ENCODE data around the gene TMEM125.

The TMEM125 gene

DNA sequence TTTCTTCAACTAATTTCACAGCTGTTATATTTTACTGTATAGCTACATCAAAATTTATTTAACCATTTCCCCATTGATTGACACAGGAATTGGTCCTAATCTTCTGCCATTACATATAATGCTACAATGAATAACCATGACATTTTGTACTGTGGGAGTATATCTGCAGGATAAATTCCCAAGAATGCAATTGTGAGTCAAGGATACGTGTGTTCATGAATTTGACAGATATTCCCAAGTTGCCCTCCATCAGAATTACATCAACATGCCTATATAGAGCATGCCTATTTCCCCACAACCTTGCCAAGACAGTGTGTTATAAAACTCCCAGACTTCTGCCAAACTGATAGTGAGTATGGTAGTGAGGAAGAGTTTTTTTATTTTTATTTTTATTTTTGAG lies 28.3 kb downstream of the TMEM125 start:
- no peaks in the 10 kb centered on the region for H3K36me3 ChIP-seq (ENCODE audit: insufficient read depth, low read length)
- H3K79me2 ChIP-seq (ENCODE audit: insufficient read depth, low read length) = no peaks in the 10 kb centered on the region
- H3K4me1 ChIP-seq (ENCODE audit: insufficient read depth, low read length, severe bottlenecking) = no peaks in the 10 kb centered on the region
- H3F3A ChIP-seq (ENCODE audit: insufficient read depth, low read length) = no peaks in the 10 kb centered on the region
- H3K9me3 ChIP-seq (ENCODE audit: low read length) = no peaks in the 10 kb centered on the region
- no peak overlapping the region for H3K4me2 ChIP-seq (ENCODE audit: low read length)
- no peak overlapping the region for H3K4me3 ChIP-seq (ENCODE audit: low read depth, low read length, poor library complexity, severe bottlenecking)
- TF ChIP-seq, protein P1, sequence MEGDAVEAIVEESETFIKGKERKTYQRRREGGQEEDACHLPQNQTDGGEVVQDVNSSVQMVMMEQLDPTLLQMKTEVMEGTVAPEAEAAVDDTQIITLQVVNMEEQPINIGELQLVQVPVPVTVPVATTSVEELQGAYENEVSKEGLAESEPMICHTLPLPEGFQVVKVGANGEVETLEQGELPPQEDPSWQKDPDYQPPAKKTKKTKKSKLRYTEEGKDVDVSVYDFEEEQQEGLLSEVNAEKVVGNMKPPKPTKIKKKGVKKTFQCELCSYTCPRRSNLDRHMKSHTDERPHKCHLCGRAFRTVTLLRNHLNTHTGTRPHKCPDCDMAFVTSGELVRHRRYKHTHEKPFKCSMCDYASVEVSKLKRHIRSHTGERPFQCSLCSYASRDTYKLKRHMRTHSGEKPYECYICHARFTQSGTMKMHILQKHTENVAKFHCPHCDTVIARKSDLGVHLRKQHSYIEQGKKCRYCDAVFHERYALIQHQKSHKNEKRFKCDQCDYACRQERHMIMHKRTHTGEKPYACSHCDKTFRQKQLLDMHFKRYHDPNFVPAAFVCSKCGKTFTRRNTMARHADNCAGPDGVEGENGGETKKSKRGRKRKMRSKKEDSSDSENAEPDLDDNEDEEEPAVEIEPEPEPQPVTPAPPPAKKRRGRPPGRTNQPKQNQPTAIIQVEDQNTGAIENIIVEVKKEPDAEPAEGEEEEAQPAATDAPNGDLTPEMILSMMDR (IDR thresholded peaks at IDR 0.05; ENCODE audit: low read length) = no peak
- no peak for TF ChIP-seq EZH2 (IDR thresholded peaks at IDR 0.05; ENCODE audit: borderline replicate concordance, low read length)
- H2AFZ ChIP-seq (ENCODE audit: low read length) = no peak overlapping the region
- H3K27ac ChIP-seq (ENCODE audit: low read depth, low read length, poor library complexity, severe bottlenecking) = no peak overlapping the region
- H3K27me3 ChIP-seq (ENCODE audit: insufficient read depth, low read length) = 0 out of 2 replicates have a peak, but pooled peaks cover 4% of the 10 kb centered on the region
- no peak overlapping the region for H3K9ac ChIP-seq (ENCODE audit: low read length)
- H3K9me2 ChIP-seq (ENCODE audit: low read depth, low read length) = no peaks in the 10 kb centered on the region
- H4K20me1 ChIP-seq (ENCODE audit: insufficient read depth, low read length) = no peaks in the 10 kb centered on the region

DNA sequence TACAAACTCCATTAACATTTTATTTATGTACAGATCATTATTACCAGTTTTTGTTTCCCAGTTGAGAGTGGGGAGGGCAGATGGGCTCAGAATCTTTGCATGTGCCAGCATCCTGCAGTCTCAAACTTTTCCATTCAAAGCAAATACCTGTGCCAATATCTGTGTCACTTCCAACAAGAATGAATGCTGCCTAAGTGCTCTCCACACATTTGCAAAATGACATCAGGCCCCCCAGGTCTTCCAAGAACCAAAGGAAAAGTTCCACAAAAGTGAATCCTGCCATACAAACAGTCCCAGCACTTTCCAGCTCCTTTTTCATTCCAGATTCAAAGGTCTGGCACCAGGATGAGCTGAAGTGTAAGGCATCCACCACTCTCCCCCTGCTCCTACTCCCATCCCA lies 29.3 kb downstream of the TMEM125 start:
- H3K27me3 ChIP-seq (ENCODE audit: insufficient read depth, low read length) = peaks cover 5% of the 10 kb centered on the region; the same call in 1 of the 2 replicates
- H2AFZ ChIP-seq (ENCODE audit: low read length) = no peak overlapping the region
- no peak overlapping the region for H3K4me3 ChIP-seq (ENCODE audit: low read depth, low read length, poor library complexity, severe bottlenecking)
- H3K9me2 ChIP-seq (ENCODE audit: low read depth, low read length) = no peaks in the 10 kb centered on the region
- no peaks in the 10 kb centered on the region for H3K36me3 ChIP-seq (ENCODE audit: insufficient read depth, low read length)
- no peak overlapping the region for H3K4me2 ChIP-seq (ENCODE audit: low read length)
- TF ChIP-seq, protein P1 (IDR thresholded peaks at IDR 0.05; ENCODE audit: low read length) = no peak
- TF ChIP-seq EZH2 (IDR thresholded peaks at IDR 0.05; ENCODE audit: borderline replicate concordance, low read length) = no peak
- no peaks in the 10 kb centered on the region for H3K79me2 ChIP-seq (ENCODE audit: insufficient read depth, low read length)
- H3K4me1 ChIP-seq (ENCODE audit: insufficient read depth, low read length, severe bottlenecking) = no peaks in the 10 kb centered on the region
- H3K27ac ChIP-seq (ENCODE audit: low read depth, low read length, poor library complexity, severe bottlenecking) = no peak overlapping the region
- no peaks in the 10 kb centered on the region for H3K9me3 ChIP-seq (ENCODE audit: low read length)
- no peaks in the 10 kb centered on the region for H4K20me1 ChIP-seq (ENCODE audit: insufficient read depth, low read length)
- no peaks in the 10 kb centered on the region for H3F3A ChIP-seq (ENCODE audit: insufficient read depth, low read length)
- H3K9ac ChIP-seq (ENCODE audit: low read length) = no peak overlapping the region

DNA sequence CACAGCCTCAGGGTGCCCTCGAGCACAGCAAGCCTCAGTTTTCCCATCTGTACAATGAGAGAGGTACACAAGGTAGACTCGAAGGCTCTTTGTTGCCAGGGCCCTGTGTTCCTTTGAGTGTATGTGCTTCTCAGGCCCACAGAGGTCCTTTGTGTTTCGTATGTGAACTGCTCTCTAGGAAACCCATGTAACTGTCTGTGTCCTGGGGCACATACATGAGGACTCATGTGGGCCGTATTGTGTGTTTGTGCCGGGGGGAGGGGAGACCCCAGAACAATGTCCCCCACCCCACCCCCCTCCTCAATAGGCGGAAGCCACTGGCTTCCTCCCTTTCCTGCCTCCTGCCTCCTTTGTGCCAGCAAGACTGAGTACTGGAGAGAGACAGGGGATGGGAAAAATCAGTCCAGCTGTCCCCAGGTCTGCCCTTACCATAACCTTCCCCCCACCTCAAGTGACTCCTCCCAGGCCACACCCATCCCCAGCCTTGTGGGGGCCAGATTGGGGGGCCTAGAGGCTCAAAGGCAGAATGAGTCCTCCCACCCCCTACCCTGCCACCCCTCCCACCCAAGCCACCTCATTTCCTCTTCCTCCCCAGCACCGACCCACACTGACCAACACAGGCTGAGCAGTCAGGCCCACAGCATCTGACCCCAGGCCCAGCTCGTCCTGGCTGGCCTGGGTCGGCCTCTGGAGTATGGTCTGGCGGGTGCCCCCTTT lies 30.8 kb downstream of the TMEM125 start, which contains the start of gene TIE1:
TIE1 (plus strand) TSS at position 605 of the 717 bp plus-strand sequence; CDS start at position 695, 90 bp downstream.
- Histone ChIP-seq H3K4me1 (ENCODE audit: insufficient read depth, low read length, severe bottlenecking) (no peaks in the 10 kb centered on the region), H3K9me2 (ENCODE audit: low read depth, low read length) (no peaks in the 10 kb centered on the region), H3K9ac (ENCODE audit: low read length) (no peak within 1 kb of the TSS), H3K27ac (ENCODE audit: low read depth, low read length, poor library complexity, severe bottlenecking) (no peak within 1 kb of the TSS), H3K79me2 (ENCODE audit: insufficient read depth, low read length) (no peaks in the 10 kb centered on the region), H3K9me3 (ENCODE audit: low read length) (no peaks in the 10 kb centered on the region), H3F3A (ENCODE audit: insufficient read depth, low read length) (no peaks in the 10 kb centered on the region), H3K36me3 (ENCODE audit: insufficient read depth, low read length) (no peaks in the 10 kb centered on the region), H2AFZ (ENCODE audit: low read length) (no peak within 1 kb of the TSS), H3K27me3 (ENCODE audit: insufficient read depth, low read length) (peaks cover 7% of the 10 kb centered on the region; the same call in 1 of the 2 replicates), H4K20me1 (ENCODE audit: insufficient read depth, low read length) (no peaks in the 10 kb centered on the region), H3K4me2 (ENCODE audit: low read length) (no peak within 1 kb of the TSS), H3K4me3 (ENCODE audit: low read depth, low read length, poor library complexity, severe bottlenecking) (no peak within 1 kb of the TSS)
- TF ChIP-seq, protein P1 (IDR thresholded peaks at IDR 0.05; ENCODE audit: low read length) = no peak
- no peak for TF ChIP-seq EZH2 (IDR thresholded peaks at IDR 0.05; ENCODE audit: borderline replicate concordance, low read length)

Measured in OCI-LY1 (cell line).